NCI-H2029 treated with DMSO at 0.1 percent for 48 hours (cell line): ENCODE results near the gene ASPDH.
"Not testable (repeated sequence)": the region's sequence is repeated elsewhere in the genome, so short reads cannot be mapped to it uniquely, and the experiment has no call there.

ENCODE experiments used
- DNase-seq: peaks from one replicate; lab custom pipeline; 2025; lab: John Stamatoyannopoulos, UW

Gene ASPDH

DNA sequence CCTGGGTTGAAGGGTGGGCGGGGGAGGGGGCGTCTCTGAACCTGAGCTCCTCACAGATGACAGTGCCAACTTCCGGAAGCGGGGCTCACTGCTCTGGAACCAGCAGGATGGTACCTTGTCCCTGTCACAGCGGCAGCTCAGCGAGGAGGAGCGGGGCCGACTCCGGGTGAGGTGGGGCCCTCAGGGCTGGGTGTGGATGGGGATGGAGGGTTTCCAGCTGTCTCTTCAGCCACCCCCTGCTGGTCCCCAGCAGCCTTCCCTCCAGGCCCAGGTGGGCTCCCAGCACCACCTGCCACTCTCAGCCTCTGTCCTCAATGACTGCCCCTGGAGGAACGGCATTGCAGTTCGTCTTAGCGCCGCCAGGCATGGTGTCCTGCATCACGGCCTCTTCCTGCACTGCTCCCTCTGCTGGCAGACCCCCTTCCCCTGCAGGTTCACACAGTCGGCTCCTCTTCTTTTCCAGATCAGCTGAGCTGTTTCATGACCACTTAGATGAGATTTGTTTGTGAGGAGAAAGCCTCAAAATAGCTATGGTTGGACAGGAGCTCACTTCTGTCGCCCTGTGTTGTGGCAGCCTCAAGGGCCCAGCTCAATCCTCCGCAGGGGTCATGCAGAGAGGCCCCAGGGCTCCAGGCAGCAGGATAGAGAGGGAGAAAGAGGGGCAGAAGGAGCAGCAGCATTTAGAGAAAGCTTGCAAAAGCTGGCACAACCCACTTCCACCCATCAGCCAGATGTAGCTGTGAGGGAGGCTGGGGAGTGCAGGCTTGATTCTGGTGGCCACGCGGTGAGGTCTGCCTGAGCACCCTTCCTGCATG, 34.6 kb downstream of the ASPDH start:
- DNase-seq = no peak

DNA sequence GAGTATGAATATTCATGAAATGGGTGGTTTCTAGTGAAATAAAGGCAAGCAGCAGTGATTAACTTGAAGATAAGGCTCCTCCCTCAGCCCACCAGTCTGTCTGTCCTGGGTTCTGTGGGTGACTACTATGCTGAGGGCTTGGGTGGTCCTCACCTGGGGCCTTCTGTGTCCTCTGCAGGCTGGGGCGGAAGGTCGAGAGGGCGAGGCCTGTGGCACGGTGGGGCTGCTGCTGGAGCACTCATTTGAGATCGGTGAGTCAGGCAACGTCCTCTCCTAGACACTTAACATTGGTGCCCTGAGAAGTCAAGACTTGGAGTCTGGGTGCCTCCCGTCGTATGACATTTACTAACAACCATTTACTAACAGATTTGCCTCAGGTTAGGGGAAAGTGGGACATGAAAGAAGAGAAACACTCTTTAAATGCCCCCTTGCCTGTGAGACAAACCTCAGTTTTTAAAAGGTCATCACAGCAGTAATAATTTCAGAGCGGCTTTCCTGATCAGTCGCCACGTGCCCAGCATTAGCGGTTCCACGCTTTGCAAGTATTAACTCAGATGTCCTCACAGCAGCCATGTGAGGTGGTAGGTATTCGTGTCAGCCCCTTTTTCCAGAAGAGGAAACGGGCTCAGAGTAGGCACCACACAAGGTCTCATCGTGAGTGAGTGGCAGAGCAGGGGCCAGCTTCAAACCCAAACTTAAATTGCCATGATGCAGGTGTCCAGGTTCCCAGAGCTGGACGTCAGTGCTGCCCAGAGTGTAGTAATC, 35.8 kb downstream of the ASPDH start:
- DNase-seq = no peak

DNA sequence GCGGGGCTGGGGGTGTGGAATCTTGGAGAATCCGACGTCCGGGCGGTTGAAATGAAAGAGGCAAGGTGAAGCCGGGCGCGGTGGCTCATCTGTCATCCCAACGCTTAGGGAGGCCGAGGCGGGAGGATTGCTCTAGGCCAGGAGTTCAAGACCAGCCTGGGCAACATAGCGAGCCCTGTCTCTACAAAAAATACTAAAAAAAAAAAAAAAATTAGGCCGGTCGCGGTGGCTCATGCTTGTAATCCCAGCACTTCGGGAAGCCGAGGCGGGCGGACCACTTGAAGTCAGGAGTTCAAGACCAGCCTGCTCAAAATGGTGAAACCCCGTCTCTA, 36.8 kb downstream of the ASPDH start:
- DNase-seq = no peak

DNA sequence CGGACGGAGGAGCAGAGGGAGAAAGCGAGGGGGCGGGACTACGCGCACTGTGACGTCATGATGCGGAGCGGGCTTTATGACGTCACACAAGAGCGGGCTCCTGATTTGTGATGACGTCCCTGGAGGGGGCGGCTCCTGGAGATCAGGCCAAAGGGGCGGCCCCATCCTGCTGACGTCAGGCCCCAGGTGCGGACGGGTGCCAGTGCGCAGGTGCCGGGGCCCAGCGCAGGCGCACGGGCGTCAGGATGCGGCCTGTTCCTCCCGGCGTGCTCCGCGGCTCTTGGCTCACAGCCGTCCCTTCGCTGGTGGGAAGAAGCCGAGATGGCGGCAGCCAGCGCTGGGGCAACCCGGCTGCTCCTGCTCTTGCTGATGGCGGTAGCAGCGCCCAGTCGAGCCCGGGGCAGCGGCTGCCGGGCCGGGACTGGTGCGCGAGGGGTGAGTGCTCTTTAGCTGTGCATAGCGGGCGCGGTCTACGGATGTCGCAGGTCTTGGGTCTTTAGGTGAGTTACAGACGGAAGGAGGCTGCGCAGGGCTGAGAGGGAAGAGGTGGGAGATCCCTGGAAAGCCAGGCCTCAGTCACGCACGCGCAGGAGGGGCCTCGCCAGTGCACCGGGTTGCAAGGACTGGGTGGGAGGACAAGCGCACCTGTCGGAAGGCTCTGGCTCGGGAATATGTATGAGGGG, 37.3 kb downstream of the ASPDH start, which contains the start of the genes EMC10 and GARIN5A:
EMC10 (plus strand) TSS at position 284 of the 683 bp plus-strand sequence; CDS start at position 322, 38 bp downstream.
GARIN5A (minus strand) TSS at position 625 of the 683 bp plus-strand sequence; CDS start at position 165, 460 bp downstream.
- peak; percentile 88 for DNase-seq

DNA sequence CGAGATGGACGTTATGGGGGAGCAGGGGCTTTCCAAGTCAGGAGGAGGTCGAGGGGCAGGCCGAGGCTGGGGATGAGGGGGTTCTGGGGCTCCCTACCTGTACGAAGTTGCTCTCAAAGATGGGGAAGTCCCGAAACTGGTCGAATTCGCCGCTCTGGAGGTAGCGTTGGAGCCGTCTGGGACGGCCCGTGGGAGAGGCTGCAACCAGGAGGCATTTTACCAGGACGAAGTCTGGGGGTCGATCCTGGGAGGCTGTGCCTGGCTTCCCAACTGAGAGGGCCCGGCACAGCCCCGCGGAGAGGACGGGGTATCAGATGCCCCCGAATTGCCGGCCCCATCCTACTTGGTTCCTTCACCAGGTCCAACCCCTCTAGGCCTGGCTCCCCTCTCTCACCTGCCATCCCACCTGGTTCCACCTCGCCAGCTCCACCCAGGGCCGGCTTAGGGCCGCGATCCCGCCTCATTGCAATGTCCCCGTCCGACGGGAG, 37.9 kb downstream of the ASPDH start:
- no peak for DNase-seq

DNA sequence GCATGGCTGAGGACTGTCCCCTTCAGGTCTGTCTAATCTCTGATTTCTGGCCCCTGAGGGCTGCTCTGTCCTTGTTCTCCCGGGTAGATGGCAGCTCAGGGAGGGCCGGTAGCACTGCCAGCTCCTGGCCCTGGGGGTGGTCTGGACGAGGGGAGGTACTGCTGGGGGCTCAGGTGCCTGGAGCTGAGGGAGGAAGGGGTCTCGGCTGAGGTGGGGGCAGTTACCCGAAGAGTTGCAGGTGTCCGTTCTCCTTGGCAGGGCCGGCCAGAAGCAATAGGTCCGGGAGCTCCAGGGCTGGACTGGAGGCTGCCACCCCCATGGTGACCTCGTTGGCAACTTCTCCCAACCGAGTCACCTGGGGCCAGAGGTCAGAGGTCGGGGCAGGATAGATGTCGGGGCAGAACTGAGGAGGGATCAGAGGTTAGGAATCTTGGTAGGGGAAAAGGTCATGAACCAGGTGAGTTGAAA, 38.6 kb downstream of the ASPDH start:
- no peak for DNase-seq

DNA sequence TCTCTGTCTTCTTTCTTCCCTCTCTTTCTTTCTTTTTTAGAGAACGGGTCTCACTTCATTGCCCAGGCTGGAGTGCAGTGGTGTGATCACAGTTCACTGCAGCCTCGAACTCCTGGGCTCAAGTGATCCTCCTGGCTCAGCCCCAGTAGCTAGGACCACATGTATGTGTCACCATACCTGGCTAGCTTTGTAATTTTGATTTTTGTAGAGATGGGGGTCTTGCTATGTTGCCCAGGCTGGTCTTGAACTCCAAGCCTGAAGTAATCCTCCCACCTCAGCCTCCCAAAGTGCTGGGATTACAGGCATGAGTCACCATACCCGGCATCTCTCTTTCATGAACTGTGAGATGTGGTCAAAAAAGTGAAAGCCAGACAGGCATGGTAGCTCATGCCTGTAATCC, 40.4 kb downstream of the ASPDH start:
- not testable (repeated sequence) for DNase-seq

DNA sequence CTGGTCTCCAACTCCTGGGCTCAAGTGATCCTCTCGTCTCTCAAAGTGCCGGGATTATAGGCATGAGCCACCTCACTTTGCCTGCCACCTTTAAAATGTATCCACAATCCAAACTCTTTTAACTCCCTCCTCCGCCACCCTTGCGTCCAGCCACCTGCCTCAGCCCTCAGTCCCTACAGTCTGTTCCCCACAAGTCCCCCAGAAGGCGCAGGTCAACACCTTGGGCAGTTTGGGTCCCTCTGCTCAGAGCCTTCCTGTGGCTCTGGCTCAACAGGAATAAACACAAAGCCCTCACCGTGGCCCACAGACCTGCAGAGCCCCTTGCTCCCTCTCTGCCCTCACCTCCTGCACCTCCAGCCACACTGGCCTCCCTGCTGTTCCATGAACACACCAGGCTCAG, 44.9 kb downstream of the ASPDH start:
- DNase-seq = no peak

DNA sequence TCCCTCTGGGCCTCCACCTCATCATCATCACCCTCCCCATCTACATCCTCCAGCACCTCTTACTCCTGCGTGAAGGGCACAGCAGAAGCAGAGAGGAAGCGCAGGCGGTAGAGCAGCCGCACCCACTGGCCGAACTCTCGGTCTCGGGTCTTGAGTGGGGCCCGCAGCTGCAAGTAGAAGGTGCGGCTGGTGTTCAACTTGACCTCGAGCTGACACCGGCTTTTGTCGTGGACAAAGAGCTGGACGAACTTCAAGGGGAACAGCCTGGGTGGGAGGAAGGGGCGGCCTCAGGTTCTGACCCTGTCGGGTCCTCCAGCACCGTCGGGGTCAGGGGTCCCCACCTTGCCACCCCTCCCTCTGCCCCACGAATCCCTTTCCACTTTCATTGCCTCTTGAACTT, 46.1 kb downstream of the ASPDH start:
- DNase-seq = no peak

DNA sequence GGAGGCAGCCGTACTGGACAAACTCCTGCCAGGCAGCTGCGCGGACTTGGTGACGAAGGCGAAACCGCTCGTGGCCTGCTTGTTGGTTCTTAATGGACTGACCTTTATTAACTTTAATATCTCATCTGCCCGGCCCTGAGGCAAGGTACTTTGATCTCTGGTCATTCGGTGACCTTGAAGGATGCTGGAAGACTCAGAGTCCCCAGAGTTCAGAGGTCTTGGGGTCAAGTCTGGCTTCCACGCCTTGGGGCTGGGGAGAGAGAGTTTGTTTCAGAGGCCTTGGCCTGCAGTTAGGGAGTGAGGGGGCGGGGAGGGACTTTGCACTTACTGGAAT, 47.0 kb downstream of the ASPDH start:
- no peak for DNase-seq

DNA sequence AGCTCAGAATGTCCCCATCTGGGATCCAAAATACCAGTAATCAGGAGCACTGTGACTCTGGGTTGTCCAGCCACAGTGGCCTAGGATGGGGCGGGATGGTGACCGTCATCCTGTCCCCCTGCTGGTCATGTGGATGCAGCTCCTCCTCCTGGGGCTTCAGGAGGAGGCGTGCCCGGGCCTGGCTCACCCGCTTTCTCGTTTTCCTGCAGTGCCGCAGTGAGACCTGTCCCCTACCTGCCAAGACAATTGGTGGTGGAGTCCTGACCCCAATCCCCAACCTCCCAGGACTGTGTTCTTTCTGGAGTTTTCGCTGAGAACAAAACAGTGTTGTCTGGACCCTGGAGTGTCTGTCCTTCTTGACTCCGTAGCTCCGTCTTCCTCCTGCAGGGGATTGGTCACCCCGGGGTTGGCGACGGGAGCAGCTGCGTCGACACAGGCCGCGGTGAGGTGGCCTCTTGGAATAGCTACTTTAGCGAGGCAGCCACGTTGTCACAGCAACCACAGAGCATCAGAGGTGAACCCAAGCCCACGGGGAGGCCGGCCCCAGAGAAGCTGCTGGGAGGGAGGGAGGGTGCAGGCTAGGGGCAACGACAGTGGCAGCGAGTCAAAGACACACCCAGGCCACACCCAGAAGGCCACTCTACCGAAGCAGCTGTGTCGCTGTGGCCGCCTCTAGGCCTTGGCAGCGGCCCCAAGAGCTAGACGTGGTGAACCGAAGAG, 47.6 kb downstream of the ASPDH start:
- DNase-seq = peak; percentile 72

DNA sequence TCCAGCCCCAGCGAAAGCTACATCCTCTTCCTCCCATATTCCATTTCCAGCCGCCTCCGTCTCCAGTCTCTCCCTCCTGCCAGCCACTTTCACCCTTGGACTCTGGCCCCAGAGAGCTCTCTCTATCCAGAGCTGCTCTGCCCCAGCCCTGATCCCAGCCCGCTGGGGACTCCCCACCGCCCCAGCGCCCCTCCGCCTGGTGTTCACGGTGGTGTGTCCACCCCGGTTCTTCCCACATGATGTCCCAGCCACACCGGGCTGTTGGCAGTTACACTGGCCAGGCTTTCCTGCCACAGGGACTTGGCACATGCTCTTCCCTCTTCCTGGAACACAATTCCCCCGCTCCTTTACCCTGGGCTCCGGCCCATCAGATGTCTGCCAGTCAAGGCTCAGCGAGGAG, 48.7 kb downstream of the ASPDH start:
- no peak for DNase-seq

DNA sequence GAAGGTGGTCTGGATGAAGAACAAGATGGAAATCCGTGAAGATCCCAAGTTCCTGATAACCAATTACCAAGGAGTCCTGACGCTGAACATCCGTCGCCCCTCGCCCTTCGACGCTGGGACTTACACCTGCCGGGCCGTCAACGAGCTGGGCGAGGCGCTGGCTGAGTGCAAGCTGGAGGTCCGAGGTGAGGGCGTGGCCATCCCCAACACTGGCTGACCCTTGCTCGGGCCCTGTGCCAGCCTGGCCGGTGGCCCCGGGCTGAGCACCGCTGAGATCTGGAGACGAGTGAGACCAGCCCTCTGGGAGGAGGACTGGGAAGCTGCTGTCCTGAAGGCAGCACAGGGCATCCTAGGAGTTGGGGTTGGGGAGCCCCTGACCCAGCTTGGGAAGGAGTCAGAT, 49.4 kb downstream of the ASPDH start:
- DNase-seq = no peak

DNA sequence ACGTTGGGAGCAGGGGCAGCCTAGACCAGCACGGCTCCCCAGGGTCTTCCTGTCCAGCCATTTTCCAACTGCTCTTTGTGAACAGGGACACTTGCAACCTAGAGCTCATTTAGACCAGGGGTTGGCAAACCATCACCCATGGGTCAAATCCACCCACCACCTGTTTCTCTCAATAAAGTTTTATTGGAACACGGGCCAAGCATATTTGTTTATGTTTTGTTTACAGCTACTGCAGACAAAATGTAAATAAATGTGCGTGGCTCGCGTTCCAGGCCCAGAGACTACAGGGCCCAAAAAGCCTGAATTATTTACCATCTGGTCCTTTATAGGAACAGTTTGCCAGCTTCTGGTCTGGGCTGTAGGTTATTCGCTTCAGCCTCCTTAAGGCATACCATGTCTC, 50.7 kb downstream of the ASPDH start:
- DNase-seq = no peak
